HepG2 (cell line): ENCODE measurements around the gene EEPD1. TPM values are rescaled to one million over a fixed set of nuclear protein-coding genes. Genes with fewer than 3 reads are reported as not detected.

Source experiments
- ATAC-seq: fragments of 200-7000 bp; cut with Tn5 transposase; 3 replicates; pipeline ENCODE4 v1.9.1; 2020; ENCODE audit warnings: mild to moderate bottlenecking, moderate library complexity
- BruUV-seq: library from RNA; stranded (reverse); fragments of 400-500 nt; replicated peaks from 2 replicates; lab custom pipeline; 2021; lab: Mats Ljungman, UMichigan
- CTCF ChIA-PET: fragments of 300-600 bp; formaldehyde crosslinking; extraction: SDS; loops from one replicate; lab custom pipeline; 2021; ENCODE audit warnings: low total read pairs, inconsistent platforms, low intra/inter-chr PET ratio; lab: Yijun Ruan, JAX
- POLR2A ChIA-PET: fragments of 350-600 bp; sonication (Branson Sonifier 250); formaldehyde crosslinking; loops from one replicate; lab custom pipeline; 2020; ENCODE audit warnings: antibody characterized with exemption, inconsistent platforms; lab: Yijun Ruan, JAX
- DNase-seq: peaks from one replicate; pipeline ENCODE4 v3.0.0-alpha.2; 2015; ENCODE audit warnings: low spot score
- FAIRE-seq: peaks from 3 replicates; lab custom pipeline; 2011; peaks lifted over from hg19 to GRCh38; lab: Jason Lieb, UNC
- H2AFZ ChIP-seq: one replicate; pipeline ENCODE4 v1.6.1; 2011; ENCODE audit warnings: low read length, inconsistent platforms
- H3K27ac ChIP-seq: fragments of 300-600 bp; 3 replicates; pipeline ENCODE4 v1.8.0; 2011; ENCODE audit warnings: mixed run types, mild to moderate bottlenecking, mixed read lengths, low read length, inconsistent platforms; ENCODE audit not compliant: insufficient read depth; ENCODE audit errors: extremely low read length
- H3K27me3 ChIP-seq, 2 experiments: fragments of 200-600 bp in 1 of 2; 2 replicates in 1 of 2; 3 replicates in 1 of 2; pipeline versions ENCODE4 v1.6.0 to v1.8.0; 2011; ENCODE audit warnings: low read length in 2 of 2, mild to moderate bottlenecking in 2 of 2, moderate library complexity in 2 of 2, inconsistent platforms in 1 of 2; ENCODE audit not compliant: insufficient read depth in 2 of 2, control insufficient read depth in 1 of 2
- H3K36me3 ChIP-seq, 2 experiments: fragments of 200-600 bp in 1 of 2; replicated peaks in 1 of 2; 2 replicates in 1 of 2; 3 replicates in 1 of 2; pipeline versions ENCODE4 v1.5.1 to v1.8.0; 2011; ENCODE audit warnings: low read length in 2 of 2, inconsistent platforms in 1 of 2; ENCODE audit not compliant: insufficient read depth in 2 of 2, control insufficient read depth in 1 of 2
- H3K4me1 ChIP-seq: 2 replicates; pipeline ENCODE4 v1.5.1; 2012; ENCODE audit warnings: low read length, inconsistent platforms; ENCODE audit not compliant: insufficient read depth
- H3K4me2 ChIP-seq: 2 replicates; pipeline ENCODE4 v1.6.0; 2011; ENCODE audit warnings: low read depth, low read length, inconsistent platforms
- H3K4me3 ChIP-seq, 3 experiments: fragments of 200-600 bp in 1 of 3; sonication (generic), shearing (Covaris generic) in 1 of 3; replicated peaks in 1 of 3; 2 replicates each; pipeline ENCODE4 v1.5.1; 2011 to 2016; ENCODE audit warnings: low read length in 3 of 3, inconsistent platforms in 2 of 3, low read depth in 2 of 3, mild to moderate bottlenecking in 2 of 3, control low read depth in 1 of 3, mixed read lengths in 1 of 3; ENCODE audit not compliant: insufficient read depth in 1 of 3
- H3K79me2 ChIP-seq: one replicate; pipeline ENCODE4 v1.6.1; 2011; ENCODE audit warnings: low read length, inconsistent platforms; ENCODE audit not compliant: insufficient read depth
- H3K9ac ChIP-seq: 2 replicates; pipeline ENCODE4 v1.6.0; 2011; ENCODE audit warnings: mild to moderate bottlenecking, low read depth, low read length, inconsistent platforms; ENCODE audit not compliant: insufficient read depth
- H3K9me3 ChIP-seq: 2 replicates; pipeline ENCODE4 v1.5.1; 2012; ENCODE audit warnings: mild to moderate bottlenecking, low read length
- H4K20me1 ChIP-seq: 2 replicates; pipeline ENCODE4 v1.6.0; 2011; ENCODE audit warnings: inconsistent platforms, mild to moderate bottlenecking, low read length, moderate library complexity; ENCODE audit not compliant: insufficient read depth
- BHLHE40 ChIP-seq: IDR thresholded peaks from 2 replicates; pipeline ENCODE4 v1.6.1; 2011; ENCODE audit warnings: low read length, improper control_type of control experiment
- BRCA1 ChIP-seq: sonication (generic); formaldehyde crosslinking; IDR thresholded peaks from 2 replicates; pipeline ENCODE4 v1.4.0; 2020; ENCODE audit warnings: missing genetic modification reagents
- NCOA5 ChIP-seq: sonication (generic); formaldehyde crosslinking; IDR thresholded peaks from 2 replicates; pipeline ENCODE4 v1.4.0; 2020; ENCODE audit warnings: missing genetic modification reagents
- NR2F1 ChIP-seq, 2 experiments: fragments of 450-650 bp in 1 of 2; formaldehyde crosslinking in 1 of 2; IDR thresholded peaks; 2 replicates each; pipeline versions ENCODE4 v1.5.0 to v1.6.1; 2016 to 2020; ENCODE audit warnings: mild to moderate bottlenecking in 1 of 2, missing compliant biosample characterization in 1 of 2, missing genetic modification reagents in 1 of 2, moderate library complexity in 1 of 2
- RFX3 ChIP-seq: IDR thresholded peaks from 2 replicates; pipeline ENCODE4 v1.6.1; 2016; ENCODE audit warnings: missing biosample characterization, missing genetic modification reagents
- TBP ChIP-seq: sonication (generic); formaldehyde crosslinking; IDR thresholded peaks from 2 replicates; pipeline ENCODE4 v1.5.0; 2020; ENCODE audit warnings: missing genetic modification reagents
- ZBTB1 ChIP-seq: sonication (generic); formaldehyde crosslinking; IDR thresholded peaks from 2 replicates; pipeline ENCODE4 v1.4.0; 2020; ENCODE audit warnings: missing genetic modification reagents, borderline replicate concordance
- ZBTB26 ChIP-seq: IDR thresholded peaks from 2 replicates; pipeline ENCODE4 v1.6.1; 2016; ENCODE audit warnings: missing compliant biosample characterization, missing genetic modification reagents, borderline replicate concordance
- ZNF234 ChIP-seq: sonication (generic); formaldehyde crosslinking; conservative IDR thresholded peaks from 2 replicates; pipeline ENCODE4 v1.5.1; 2020; ENCODE audit warnings: mild to moderate bottlenecking, missing genetic modification reagents
- ZNF354B ChIP-seq: sonication (generic); formaldehyde crosslinking; IDR thresholded peaks from 2 replicates; pipeline ENCODE4 v1.8.0; 2022; ENCODE audit warnings: mild to moderate bottlenecking, missing genetic modification reagents
- ZNF614 ChIP-seq: IDR thresholded peaks from 2 replicates; pipeline ENCODE4 v1.6.1; 2018; ENCODE audit warnings: missing biosample characterization, missing genetic modification reagents, inconsistent platforms, borderline replicate concordance
- WGBS: methylation state at CpG from one replicate; pipeline ENCODE4 v1.1.6; 2017; ENCODE audit warnings: low lambda C conversion rate; 5-methylcytosine and 5-hydroxymethylcytosine counted together
- in situ Hi-C: cut with HindIII; loops from 2 replicates; pipeline ENCODE4 v1.10.0; 2017; ENCODE audit warnings: low pct_unique_long_range_greater_than_20kb; ENCODE audit not compliant: extremely low pct_ligation_motif_present
- intact Hi-C: fragments of 100-400 bp; cut with micrococcal nuclease; formaldehyde crosslinking; loops from one replicate; pipeline ENCODE4 v1.10.0; 2022; ENCODE audit not compliant: unreplicated experiment
- polyA plus RNA-seq, 8 experiments: library from polyadenylated mRNA; depleted of rRNA in 3 of 8; stranded (reverse) in 7 of 8; unstranded in 1 of 8; fragments of >200 nt; fragmentation: Illumina TruSeq in 4 of 8; extraction: Trizol in 4 of 8; gene quantifications; 2 replicates each; pipeline versions ENCODE4 v1.2.1 to v1.2.3, GENCODE V29; 2011 to 2016; ENCODE audit warnings: low read depth in 4 of 8, missing spikeins in 1 of 8, mixed read lengths in 1 of 8; ENCODE audit not compliant: insufficient read depth in 1 of 8
- total RNA-seq, 5 experiments: library from RNA; depleted of rRNA; stranded (reverse); fragments of >200 nt; fragmentation: Illumina TruSeq; extraction: Trizol; gene quantifications; 2 replicates each; pipeline ENCODE4 v1.2.3, GENCODE V29; 2016; ENCODE audit warnings: low read depth in 1 of 5

Gene EEPD1
- total and polyA plus RNA-seq, 2 of the 13 experiments (the other 11 are each of a cell fraction or from before 2014, with no cell fraction given) = 10.1 to 16.4 TPM

- no peak for TF ChIP-seq NR2F1 (CRISPR knock-in tag; IDR thresholded peaks at IDR 0.05)
- TF ChIP-seq ZNF354B (CRISPR knock-in tag) = no peak
- TF ChIP-seq RFX3 (CRISPR knock-in tag) = no peak
- TF ChIP-seq, all 625 proteins: peak for 0
These were observed 56.7 kb downstream of the EEPD1 start (continued) for GRCh38 chr7:36209814-36210183.

GRCh38 chr7:36210291-36210922, 57.4 kb downstream of the EEPD1 start:
- ChIA-PET CTCF (no interaction called here), POLR2A (interaction anchor here (0.7 kb wide), 1 partner anchor 82 kb away, joined by 3 read pairs; no protein-coding TSS in a partner anchor)
- no peaks in the 10 kb centered on the region for H3K36me3 ChIP-seq
- no peak overlapping the region for H3K27ac ChIP-seq
- H2AFZ ChIP-seq = no peak overlapping the region
- no peak for ATAC-seq
- H3K79me2 ChIP-seq = peaks cover 15% of the 10 kb centered on the region
- BruUV-seq = no TSS peak
- no peak for FAIRE-seq
- no peak overlapping the region for H3K4me3 ChIP-seq
- no peaks in the 10 kb centered on the region for H4K20me1 ChIP-seq
- DNase-seq = no peak
- no peaks in the 10 kb centered on the region for H3K27me3 ChIP-seq
- intact Hi-C loops = no loop called here
- TF ChIP-seq NCOA5 (no peak), ZBTB1 (CRISPR knock-in tag) (no peak), ZNF234 (CRISPR knock-in tag) (no peak), BRCA1 (CRISPR knock-in tag) (no peak), BHLHE40 (no peak), TBP (CRISPR knock-in tag) (no peak), ZBTB26 (no peak), ZNF614 (no peak)
- no peak overlapping the region for H3K9ac ChIP-seq
- in situ Hi-C loops = no loop called here
- H3K4me2 ChIP-seq = no peak overlapping the region
- H3K9me3 ChIP-seq = no peaks in the 10 kb centered on the region
- WGBS = 94% methylated on average over 5 of the region's 5 CpGs
- H3K4me1 ChIP-seq = peaks cover 59% of the 10 kb centered on the region
